ENCODE results near the gene PGS1. TPM values are rescaled to one million over a fixed set of nuclear protein-coding genes. Genes with fewer than 3 reads are reported as not detected.

PGS1 gene
- polyA plus RNA-seq, 3 donors, result 26.0 to 87.1 (median 28.0) TPM

DNA sequence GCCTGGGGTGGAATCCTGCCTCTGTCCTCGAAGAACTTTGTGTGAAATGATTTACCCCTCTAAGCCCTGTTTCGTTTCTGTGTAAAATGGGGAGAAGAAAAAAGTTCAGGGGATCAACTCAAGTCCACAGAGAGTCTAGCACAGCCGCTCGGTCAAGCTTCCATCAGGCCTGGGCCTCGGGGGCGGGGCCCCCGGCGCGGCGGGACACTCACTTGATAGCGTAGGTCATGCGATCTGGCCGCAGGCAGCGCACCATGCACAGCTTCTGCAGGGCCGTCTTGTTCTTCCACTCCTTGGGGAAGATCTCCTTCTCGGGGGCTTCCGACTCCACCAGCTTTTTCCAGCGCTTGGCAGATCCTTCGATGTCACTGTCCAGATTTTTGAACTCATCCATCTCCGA lies 65.9 kb downstream of the PGS1 start:
- peak overlapping the region in 1 of 2 donors; percentile 95 for H3K27ac ChIP-seq (ENCODE audit: low read depth in 1 of 2, low read length in 2 of 2)
- intact Hi-C loops (cut with micrococcal nuclease), result loop anchor here in 1 of 2 donors (5.0 kb wide), 1 partner anchor 148 kb away; no protein-coding TSS in a partner anchor
- 95% methylated on average over 17 of the region's 20 CpGs for WGBS (ENCODE audit: insufficient coverage)
- no peak overlapping the region for H2AFZ ChIP-seq (ENCODE audit: insufficient read depth, low read depth, low read length, poor library complexity, severe bottlenecking)
- peaks cover 34% of the 10 kb centered on the region for H3K4me1 Mint-ChIP-seq
- H3K27me3 Mint-ChIP-seq (ENCODE audit: low read depth in 3 of 3), result peaks cover 0 to 1% (median 0%) of the 10 kb centered on the region in 3 donors
- H3K9ac ChIP-seq (ENCODE audit: insufficient read depth, low read length, poor library complexity, severe bottlenecking), result no peak overlapping the region
- TF ChIP-seq, protein P1, sequence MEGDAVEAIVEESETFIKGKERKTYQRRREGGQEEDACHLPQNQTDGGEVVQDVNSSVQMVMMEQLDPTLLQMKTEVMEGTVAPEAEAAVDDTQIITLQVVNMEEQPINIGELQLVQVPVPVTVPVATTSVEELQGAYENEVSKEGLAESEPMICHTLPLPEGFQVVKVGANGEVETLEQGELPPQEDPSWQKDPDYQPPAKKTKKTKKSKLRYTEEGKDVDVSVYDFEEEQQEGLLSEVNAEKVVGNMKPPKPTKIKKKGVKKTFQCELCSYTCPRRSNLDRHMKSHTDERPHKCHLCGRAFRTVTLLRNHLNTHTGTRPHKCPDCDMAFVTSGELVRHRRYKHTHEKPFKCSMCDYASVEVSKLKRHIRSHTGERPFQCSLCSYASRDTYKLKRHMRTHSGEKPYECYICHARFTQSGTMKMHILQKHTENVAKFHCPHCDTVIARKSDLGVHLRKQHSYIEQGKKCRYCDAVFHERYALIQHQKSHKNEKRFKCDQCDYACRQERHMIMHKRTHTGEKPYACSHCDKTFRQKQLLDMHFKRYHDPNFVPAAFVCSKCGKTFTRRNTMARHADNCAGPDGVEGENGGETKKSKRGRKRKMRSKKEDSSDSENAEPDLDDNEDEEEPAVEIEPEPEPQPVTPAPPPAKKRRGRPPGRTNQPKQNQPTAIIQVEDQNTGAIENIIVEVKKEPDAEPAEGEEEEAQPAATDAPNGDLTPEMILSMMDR (IDR thresholded peaks at IDR 0.05), result no peak
- no peaks in the 10 kb centered on the region for H4K20me1 ChIP-seq (ENCODE audit: insufficient read depth, low read length)
- H3K9me3 Mint-ChIP-seq, result peaks cover 0 to 6% (median 2%) of the 10 kb centered on the region in 7 donors
- H3K4me2 ChIP-seq (replicated peaks; ENCODE audit: extremely low read depth, low read length, poor library complexity, severe bottlenecking), result no peak overlapping the region
- no peaks in the 10 kb centered on the region for H3K27me3 ChIP-seq (ENCODE audit: control insufficient read depth in 2 of 2, insufficient read depth in 2 of 2, low read length in 2 of 2)
- peaks cover 0 to 3% of the 10 kb centered on the region in 2 donors for H3K9me3 ChIP-seq (replicated peaks in 1 of 2; ENCODE audit: control insufficient read depth in 1 of 2, insufficient read depth in 1 of 2, low read length in 2 of 2)
- H3K4me3 ChIP-seq (replicated peaks in 1 of 3; ENCODE audit: low read depth in 2 of 3, low read length in 3 of 3), result no peak overlapping the region
- DNase-seq, result no peak
- H3K36me3 ChIP-seq (replicated peaks in 1 of 2; ENCODE audit: control insufficient read depth in 1 of 2, insufficient read depth in 2 of 2, low read length in 2 of 2), result no peaks in the 10 kb centered on the region
- H3K4me1 ChIP-seq (ENCODE audit: control insufficient read depth in 1 of 2, insufficient read depth in 2 of 2, low read length in 2 of 2), result peaks cover 28 to 33% of the 10 kb centered on the region in 2 donors
- no peak overlapping the region for H3K4me3 Mint-ChIP-seq
- peaks cover 4 to 8% of the 10 kb centered on the region in 2 donors for H3K36me3 Mint-ChIP-seq
- H3K27ac Mint-ChIP-seq, result peak overlapping the region in 4 of 7 donors; percentile 81 to 98 (median 90)
- no peaks in the 10 kb centered on the region for H3K79me2 ChIP-seq (ENCODE audit: insufficient read depth, low read length)

DNA sequence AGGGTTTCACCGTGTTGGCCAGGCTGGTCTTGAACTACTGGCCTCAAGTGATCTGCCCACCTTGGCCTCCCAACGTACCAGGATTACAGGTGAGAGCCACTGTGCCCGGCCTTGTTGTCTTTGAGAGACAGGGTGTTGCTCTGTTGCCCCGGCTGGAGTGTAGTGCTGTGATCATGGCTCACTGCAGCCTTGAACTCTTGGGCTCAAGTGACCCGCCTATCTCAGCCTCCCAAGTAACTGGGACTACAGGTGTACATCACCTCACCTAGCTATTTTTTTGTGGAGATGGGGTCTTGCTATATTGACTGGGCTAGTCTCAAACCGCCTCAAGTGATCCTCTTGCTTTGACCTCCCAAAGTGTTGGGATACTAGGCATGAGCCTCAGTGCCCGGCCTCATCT lies 68.4 kb downstream of the PGS1 start:
- H3K27me3 Mint-ChIP-seq (ENCODE audit: low read depth in 3 of 3), result peaks cover 0 to 2% (median 1%) of the 10 kb centered on the region in 3 donors
- no peak for DNase-seq
- H3K27ac Mint-ChIP-seq, result peak overlapping the region in 1 of 7 donors; percentile 25
- H2AFZ ChIP-seq (ENCODE audit: insufficient read depth, low read depth, low read length, poor library complexity, severe bottlenecking), result no peak overlapping the region
- no peaks in the 10 kb centered on the region for H4K20me1 ChIP-seq (ENCODE audit: insufficient read depth, low read length)
- H3K27ac ChIP-seq (ENCODE audit: low read depth in 1 of 2, low read length in 2 of 2), result no peak overlapping the region
- H3K4me3 Mint-ChIP-seq, result no peak overlapping the region
- no peaks in the 10 kb centered on the region for H3K36me3 ChIP-seq (replicated peaks in 1 of 2; ENCODE audit: control insufficient read depth in 1 of 2, insufficient read depth in 2 of 2, low read length in 2 of 2)
- intact Hi-C loops (cut with micrococcal nuclease), result no loop called here
- TF ChIP-seq, protein P1 (IDR thresholded peaks at IDR 0.05), result no peak
- WGBS (ENCODE audit: insufficient coverage), result 99% methylated on average over 6 of the region's 7 CpGs
- no peaks in the 10 kb centered on the region for H3K79me2 ChIP-seq (ENCODE audit: insufficient read depth, low read length)
- no peak overlapping the region for H3K4me2 ChIP-seq (replicated peaks; ENCODE audit: extremely low read depth, low read length, poor library complexity, severe bottlenecking)
- H3K36me3 Mint-ChIP-seq, result peaks cover 4 to 5% of the 10 kb centered on the region in 2 donors
- peaks cover 36% of the 10 kb centered on the region for H3K4me1 Mint-ChIP-seq
- peaks cover 0 to 3% of the 10 kb centered on the region in 2 donors for H3K9me3 ChIP-seq (replicated peaks in 1 of 2; ENCODE audit: control insufficient read depth in 1 of 2, insufficient read depth in 1 of 2, low read length in 2 of 2)
- H3K9me3 Mint-ChIP-seq, result peaks cover 0 to 6% (median 2%) of the 10 kb centered on the region in 7 donors
- peaks cover 28 to 31% of the 10 kb centered on the region in 2 donors for H3K4me1 ChIP-seq (ENCODE audit: control insufficient read depth in 1 of 2, insufficient read depth in 2 of 2, low read length in 2 of 2)
- no peaks in the 10 kb centered on the region for H3K27me3 ChIP-seq (ENCODE audit: control insufficient read depth in 2 of 2, insufficient read depth in 2 of 2, low read length in 2 of 2)
- no peak overlapping the region for H3K4me3 ChIP-seq (replicated peaks in 1 of 3; ENCODE audit: low read depth in 2 of 3, low read length in 3 of 3)
- H3K9ac ChIP-seq (ENCODE audit: insufficient read depth, low read length, poor library complexity, severe bottlenecking), result no peak overlapping the region

Measured in CD14-positive monocyte (primary cell).